SK-N-SH treated with all-trans-retinoic acid at 6 μM for 48 hours (cell line): ENCODE measurements around the gene SPACA1.

ENCODE experiments used
- ATAC-seq: fragments of 200-7000 bp; cut with Tn5 transposase; 3 replicates; pipeline ENCODE4 v1.9.1; 2020; ENCODE audit warnings: mild to moderate bottlenecking, moderate library complexity
- ARNTL ChIP-seq: fragments of 450-650 bp; formaldehyde crosslinking; IDR thresholded peaks from 2 replicates; pipeline ENCODE4 v1.5.0; 2020; ENCODE audit warnings: low read depth, mild to moderate bottlenecking, moderate library complexity, borderline replicate concordance
- CSDC2 ChIP-seq: fragments of 250-450 bp; sonication (Bioruptor Pico); IDR thresholded peaks from 2 replicates; pipeline ENCODE4 v1.5.0; 2020; ENCODE audit warnings: mild to moderate bottlenecking, moderate library complexity
- ESRRG ChIP-seq: fragments of 250-450 bp; sonication (Bioruptor Pico); IDR thresholded peaks from 2 replicates; pipeline ENCODE4 v1.6.1; 2021; ENCODE audit warnings: mild to moderate bottlenecking
- OSR1 ChIP-seq: fragments of 250-450 bp; sonication (Bioruptor Pico); IDR thresholded peaks from 2 replicates; pipeline ENCODE4 v1.8.0; 2022; ENCODE audit warnings: moderate library complexity, mild to moderate bottlenecking, inconsistent platforms
- PPARA ChIP-seq: fragments of 250-450 bp; sonication (Bioruptor Pico); IDR thresholded peaks from 2 replicates; pipeline ENCODE4 v1.5.0; 2020; ENCODE audit warnings: mild to moderate bottlenecking, borderline replicate concordance
- RARB ChIP-seq: fragments of 250-450 bp; sonication (Bioruptor Pico); IDR thresholded peaks from 2 replicates; pipeline ENCODE4 v1.8.0; 2021; ENCODE audit warnings: mild to moderate bottlenecking, moderate library complexity
- SNAI2 ChIP-seq: fragments of 250-450 bp; sonication (Bioruptor Pico); IDR thresholded peaks from 2 replicates; pipeline ENCODE4 v1.5.0; 2020; ENCODE audit warnings: mild to moderate bottlenecking, moderate library complexity
- TCF4 ChIP-seq: fragments of 250-450 bp; sonication (Bioruptor Pico); IDR thresholded peaks from 2 replicates; pipeline ENCODE4 v1.8.0; 2021; ENCODE audit warnings: mild to moderate bottlenecking, moderate library complexity, borderline replicate concordance
- TOX ChIP-seq: fragments of 250-450 bp; sonication (Bioruptor Pico); IDR thresholded peaks from 2 replicates; pipeline ENCODE4 v1.8.0; 2021; ENCODE audit warnings: mild to moderate bottlenecking, moderate library complexity, borderline replicate concordance
- ZFP30 ChIP-seq: fragments of 450-650 bp; formaldehyde crosslinking; IDR thresholded peaks from 2 replicates; pipeline ENCODE4 v1.5.0; 2022; ENCODE audit warnings: mild to moderate bottlenecking, moderate library complexity
- ZNF565 ChIP-seq: fragments of 450-650 bp; formaldehyde crosslinking; conservative IDR thresholded peaks from 2 replicates; pipeline ENCODE4 v1.5.0; 2020; ENCODE audit warnings: low read depth, mild to moderate bottlenecking, moderate library complexity
- ZNF8 ChIP-seq: fragments of 450-650 bp; formaldehyde crosslinking; IDR thresholded peaks from 2 replicates; pipeline ENCODE4 v1.5.0; 2020; ENCODE audit warnings: mild to moderate bottlenecking, moderate library complexity
- TF ChIP-seq, protein P1 (sequence below): fragments of 250-450 bp; sonication (Bioruptor Pico); IDR thresholded peaks from 2 replicates; pipeline ENCODE4 v1.8.0; 2021; ENCODE audit warnings: low read depth, mild to moderate bottlenecking, moderate library complexity, borderline replicate concordance
- TF ChIP-seq, protein P2 (sequence below): fragments of 250-450 bp; sonication (Bioruptor Pico); IDR thresholded peaks from 2 replicates; pipeline ENCODE4 v1.5.1; 2020; ENCODE audit warnings: low read depth, mild to moderate bottlenecking, moderate library complexity
- TF ChIP-seq, protein P3 (sequence below): fragments of 250-450 bp; sonication (Bioruptor Pico); IDR thresholded peaks from 2 replicates; pipeline ENCODE4 v1.5.1; 2021; ENCODE audit warnings: mild to moderate bottlenecking, moderate library complexity
- TF ChIP-seq, protein P4 (sequence below): fragments of 250-450 bp; sonication (Bioruptor Pico); IDR thresholded peaks from 2 replicates; pipeline ENCODE4 v1.5.0; 2020; ENCODE audit warnings: mild to moderate bottlenecking, moderate library complexity
- TF ChIP-seq, protein P5 (sequence below): fragments of 250-450 bp; sonication (Bioruptor Pico); IDR thresholded peaks from 2 replicates; pipeline ENCODE4 v1.8.0; 2020; ENCODE audit warnings: mild to moderate bottlenecking, moderate library complexity, borderline replicate concordance

The SPACA1 gene

DNA sequence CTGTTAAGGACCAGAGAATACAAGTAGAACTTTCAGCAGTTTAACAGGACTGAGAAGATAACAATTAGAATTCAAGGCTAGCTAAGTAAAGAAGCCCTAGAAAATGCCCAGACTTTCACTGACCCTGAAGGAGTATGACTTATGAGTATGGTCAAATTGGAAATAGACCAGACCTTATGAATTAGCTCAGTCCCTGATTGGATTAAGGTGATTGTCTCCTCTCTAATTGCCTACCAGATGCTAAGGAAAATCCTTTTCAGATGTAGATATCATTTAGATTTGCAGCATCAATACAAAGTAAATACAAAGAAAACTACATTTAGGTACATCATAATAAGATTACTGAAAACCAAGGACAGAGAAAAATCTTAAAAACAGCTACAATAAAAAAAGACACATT is 59.6 kb downstream of the SPACA1 start:
- no peak for ATAC-seq
- TF ChIP-seq ZNF8 (CRISPR knock-in tag) (no peak), TCF4 (CRISPR knock-in tag) (peak; percentile 46; the same call in 1 of the 2 replicates)

DNA sequence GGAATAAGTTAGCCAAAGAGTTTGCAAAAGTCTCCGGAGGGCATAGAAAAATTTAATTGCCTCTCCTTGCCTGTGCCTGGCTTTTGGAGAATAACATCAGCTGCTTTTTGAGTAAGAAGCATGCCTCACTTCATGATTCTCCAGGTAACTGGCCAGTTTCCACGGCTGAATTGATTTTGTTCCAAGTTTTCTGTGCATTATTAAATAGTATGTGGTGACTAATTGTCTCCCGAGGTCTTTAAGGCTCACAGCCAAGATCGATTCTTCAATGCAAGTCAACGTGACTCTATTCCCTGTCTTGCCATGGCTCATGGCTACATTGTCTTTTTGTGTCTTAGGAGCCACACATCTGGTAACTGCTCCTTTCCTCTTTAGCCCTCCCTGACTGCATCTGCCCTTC is 64.3 kb downstream of the SPACA1 start:
- no peak for ATAC-seq
- TF ChIP-seq, protein P1, sequence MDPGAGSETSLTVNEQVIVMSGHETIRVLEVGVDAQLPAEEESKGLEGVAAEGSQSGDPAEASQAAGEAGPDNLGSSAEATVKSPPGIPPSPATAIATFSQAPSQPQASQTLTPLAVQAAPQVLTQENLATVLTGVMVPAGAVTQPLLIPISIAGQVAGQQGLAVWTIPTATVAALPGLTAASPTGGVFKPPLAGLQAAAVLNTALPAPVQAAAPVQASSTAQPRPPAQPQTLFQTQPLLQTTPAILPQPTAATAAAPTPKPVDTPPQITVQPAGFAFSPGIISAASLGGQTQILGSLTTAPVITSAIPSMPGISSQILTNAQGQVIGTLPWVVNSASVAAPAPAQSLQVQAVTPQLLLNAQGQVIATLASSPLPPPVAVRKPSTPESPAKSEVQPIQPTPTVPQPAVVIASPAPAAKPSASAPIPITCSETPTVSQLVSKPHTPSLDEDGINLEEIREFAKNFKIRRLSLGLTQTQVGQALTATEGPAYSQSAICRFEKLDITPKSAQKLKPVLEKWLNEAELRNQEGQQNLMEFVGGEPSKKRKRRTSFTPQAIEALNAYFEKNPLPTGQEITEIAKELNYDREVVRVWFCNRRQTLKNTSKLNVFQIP = no peak
- TF ChIP-seq, protein P2, sequence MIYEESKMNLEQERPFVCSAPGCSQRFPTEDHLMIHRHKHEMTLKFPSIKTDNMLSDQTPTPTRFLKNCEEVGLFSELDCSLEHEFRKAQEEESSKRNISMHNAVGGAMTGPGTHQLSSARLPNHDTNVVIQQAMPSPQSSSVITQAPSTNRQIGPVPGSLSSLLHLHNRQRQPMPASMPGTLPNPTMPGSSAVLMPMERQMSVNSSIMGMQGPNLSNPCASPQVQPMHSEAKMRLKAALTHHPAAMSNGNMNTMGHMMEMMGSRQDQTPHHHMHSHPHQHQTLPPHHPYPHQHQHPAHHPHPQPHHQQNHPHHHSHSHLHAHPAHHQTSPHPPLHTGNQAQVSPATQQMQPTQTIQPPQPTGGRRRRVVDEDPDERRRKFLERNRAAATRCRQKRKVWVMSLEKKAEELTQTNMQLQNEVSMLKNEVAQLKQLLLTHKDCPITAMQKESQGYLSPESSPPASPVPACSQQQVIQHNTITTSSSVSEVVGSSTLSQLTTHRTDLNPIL (CRISPR knock-in tag) = no peak
- TF ChIP-seq, protein P3, sequence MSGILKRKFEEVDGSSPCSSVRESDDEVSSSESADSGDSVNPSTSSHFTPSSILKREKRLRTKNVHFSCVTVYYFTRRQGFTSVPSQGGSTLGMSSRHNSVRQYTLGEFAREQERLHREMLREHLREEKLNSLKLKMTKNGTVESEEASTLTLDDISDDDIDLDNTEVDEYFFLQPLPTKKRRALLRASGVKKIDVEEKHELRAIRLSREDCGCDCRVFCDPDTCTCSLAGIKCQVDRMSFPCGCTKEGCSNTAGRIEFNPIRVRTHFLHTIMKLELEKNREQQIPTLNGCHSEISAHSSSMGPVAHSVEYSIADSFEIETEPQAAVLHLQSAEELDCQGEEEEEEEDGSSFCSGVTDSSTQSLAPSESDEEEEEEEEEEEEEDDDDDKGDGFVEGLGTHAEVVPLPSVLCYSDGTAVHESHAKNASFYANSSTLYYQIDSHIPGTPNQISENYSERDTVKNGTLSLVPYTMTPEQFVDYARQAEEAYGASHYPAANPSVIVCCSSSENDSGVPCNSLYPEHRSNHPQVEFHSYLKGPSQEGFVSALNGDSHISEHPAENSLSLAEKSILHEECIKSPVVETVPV (CRISPR knock-in tag) = no peak
- TF ChIP-seq ZNF565 (no peak), SNAI2 (no peak), OSR1 (CRISPR knock-in tag) (no peak)
- TF ChIP-seq, protein P4, sequence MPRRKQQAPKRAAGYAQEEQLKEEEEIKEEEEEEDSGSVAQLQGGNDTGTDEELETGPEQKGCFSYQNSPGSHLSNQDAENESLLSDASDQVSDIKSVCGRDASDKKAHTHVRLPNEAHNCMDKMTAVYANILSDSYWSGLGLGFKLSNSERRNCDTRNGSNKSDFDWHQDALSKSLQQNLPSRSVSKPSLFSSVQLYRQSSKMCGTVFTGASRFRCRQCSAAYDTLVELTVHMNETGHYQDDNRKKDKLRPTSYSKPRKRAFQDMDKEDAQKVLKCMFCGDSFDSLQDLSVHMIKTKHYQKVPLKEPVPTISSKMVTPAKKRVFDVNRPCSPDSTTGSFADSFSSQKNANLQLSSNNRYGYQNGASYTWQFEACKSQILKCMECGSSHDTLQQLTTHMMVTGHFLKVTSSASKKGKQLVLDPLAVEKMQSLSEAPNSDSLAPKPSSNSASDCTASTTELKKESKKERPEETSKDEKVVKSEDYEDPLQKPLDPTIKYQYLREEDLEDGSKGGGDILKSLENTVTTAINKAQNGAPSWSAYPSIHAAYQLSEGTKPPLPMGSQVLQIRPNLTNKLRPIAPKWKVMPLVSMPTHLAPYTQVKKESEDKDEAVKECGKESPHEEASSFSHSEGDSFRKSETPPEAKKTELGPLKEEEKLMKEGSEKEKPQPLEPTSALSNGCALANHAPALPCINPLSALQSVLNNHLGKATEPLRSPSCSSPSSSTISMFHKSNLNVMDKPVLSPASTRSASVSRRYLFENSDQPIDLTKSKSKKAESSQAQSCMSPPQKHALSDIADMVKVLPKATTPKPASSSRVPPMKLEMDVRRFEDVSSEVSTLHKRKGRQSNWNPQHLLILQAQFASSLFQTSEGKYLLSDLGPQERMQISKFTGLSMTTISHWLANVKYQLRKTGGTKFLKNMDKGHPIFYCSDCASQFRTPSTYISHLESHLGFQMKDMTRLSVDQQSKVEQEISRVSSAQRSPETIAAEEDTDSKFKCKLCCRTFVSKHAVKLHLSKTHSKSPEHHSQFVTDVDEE = no peak

DNA sequence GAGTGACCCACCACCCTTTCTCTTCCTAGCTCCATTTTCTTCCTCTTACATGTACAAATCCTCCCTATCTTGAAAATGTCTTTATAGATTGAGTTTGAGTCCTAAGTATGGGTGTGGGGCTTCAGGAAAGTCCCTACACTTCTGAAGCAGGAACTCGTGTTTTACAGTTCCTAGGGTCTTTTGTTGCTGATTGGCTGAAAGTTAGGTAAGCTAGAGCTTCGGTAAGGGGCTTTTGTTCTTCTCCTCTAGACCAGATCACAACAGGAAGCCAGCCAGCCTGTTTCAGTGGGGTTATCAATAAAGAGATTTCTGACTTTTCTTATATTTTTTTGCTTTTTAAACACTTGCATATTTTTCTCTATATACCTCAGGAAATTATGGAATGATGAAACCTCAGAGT is 67.2 kb downstream of the SPACA1 start:
- TF ChIP-seq ZFP30 (CRISPR knock-in tag) (no peak), ZNF565 (no peak), ARNTL (CRISPR knock-in tag) (no peak), TCF4 (CRISPR knock-in tag) (no peak), CSDC2 (CRISPR knock-in tag) (no peak)
- TF ChIP-seq, protein P3 (CRISPR knock-in tag) = no peak
- TF ChIP-seq, protein P4 = no peak
- TF ChIP-seq, protein P2 (CRISPR knock-in tag) = no peak
- ATAC-seq = no peak

DNA sequence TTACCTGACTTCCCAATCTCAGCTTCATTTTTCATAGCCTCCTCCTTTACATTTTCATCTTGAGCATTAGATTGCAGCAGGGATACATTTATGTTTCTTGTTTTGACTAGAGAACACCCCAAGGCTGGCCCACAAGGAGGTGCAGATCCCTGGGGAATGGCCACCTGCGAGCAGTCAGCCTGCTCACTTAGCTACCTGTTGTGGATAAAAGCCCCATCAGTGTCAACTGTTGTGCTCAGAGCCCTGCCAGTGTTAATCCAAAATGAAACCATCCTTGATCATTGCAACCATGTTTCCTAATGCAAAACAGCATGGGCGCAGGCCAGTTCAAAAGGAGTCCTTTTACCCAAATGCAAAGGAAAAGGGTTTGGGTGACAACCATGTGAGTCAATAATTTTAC is 67.7 kb downstream of the SPACA1 start:
- TF ChIP-seq PPARA (CRISPR knock-in tag) (no peak), OSR1 (CRISPR knock-in tag) (no peak), TOX (CRISPR knock-in tag) (no peak), ESRRG (CRISPR knock-in tag) (no peak), RARB (CRISPR knock-in tag) (no peak)
- TF ChIP-seq, protein P5, sequence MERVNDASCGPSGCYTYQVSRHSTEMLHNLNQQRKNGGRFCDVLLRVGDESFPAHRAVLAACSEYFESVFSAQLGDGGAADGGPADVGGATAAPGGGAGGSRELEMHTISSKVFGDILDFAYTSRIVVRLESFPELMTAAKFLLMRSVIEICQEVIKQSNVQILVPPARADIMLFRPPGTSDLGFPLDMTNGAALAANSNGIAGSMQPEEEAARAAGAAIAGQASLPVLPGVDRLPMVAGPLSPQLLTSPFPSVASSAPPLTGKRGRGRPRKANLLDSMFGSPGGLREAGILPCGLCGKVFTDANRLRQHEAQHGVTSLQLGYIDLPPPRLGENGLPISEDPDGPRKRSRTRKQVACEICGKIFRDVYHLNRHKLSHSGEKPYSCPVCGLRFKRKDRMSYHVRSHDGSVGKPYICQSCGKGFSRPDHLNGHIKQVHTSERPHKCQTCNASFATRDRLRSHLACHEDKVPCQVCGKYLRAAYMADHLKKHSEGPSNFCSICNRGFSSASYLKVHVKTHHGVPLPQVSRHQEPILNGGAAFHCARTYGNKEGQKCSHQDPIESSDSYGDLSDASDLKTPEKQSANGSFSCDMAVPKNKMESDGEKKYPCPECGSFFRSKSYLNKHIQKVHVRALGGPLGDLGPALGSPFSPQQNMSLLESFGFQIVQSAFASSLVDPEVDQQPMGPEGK (CRISPR knock-in tag) = no peak
- ATAC-seq = no peak
